Stomach (tissue), 4 donors: ENCODE results near the gene SENP7.

Experiments used
- EP300 ChIP-seq: sonication (generic); formaldehyde crosslinking; IDR thresholded peaks from one replicate; pipeline ENCODE4 v1.6.1; 2017; ENCODE audit warnings: antibody characterized with exemption
- POLR2A ChIP-seq, 4 donors: fragments of 450-650 bp; IDR thresholded peaks; one replicate each; pipeline ENCODE4 v1.6.1; 2016; ENCODE audit warnings: antibody characterized with exemption in 4 of 4, control low read depth in 2 of 4, mild to moderate bottlenecking in 1 of 4, moderate library complexity in 1 of 4

GRCh38 chr3:101292027-101292426, 221.0 kb downstream of the SENP7 start:
- TF ChIP-seq POLR2A (IDR thresholded peaks at IDR 0.05) (no peak), EP300 (no peak)
